Osteocyte (in vitro differentiated cells): ENCODE results near the gene LAMC2. TPM values are rescaled to one million over a fixed set of nuclear protein-coding genes. Genes with fewer than 3 reads are reported as not detected.

Source experiments
- DNase-seq: peaks from one replicate; pipeline ENCODE4 v3.0.0; 2021; ENCODE audit warnings: mixed read lengths; ENCODE audit not compliant: unreplicated experiment; ENCODE audit errors: extremely low spot score
- H3K27ac Mint-ChIP-seq: one replicate; pipeline ENCODE4 v1.8.0; 2021; ENCODE audit warnings: mild to moderate bottlenecking, mixed read lengths; ENCODE audit not compliant: unreplicated experiment
- H3K27me3 Mint-ChIP-seq: one replicate; pipeline ENCODE4 v1.8.0; 2021; ENCODE audit warnings: mixed read lengths; ENCODE audit not compliant: unreplicated experiment
- H3K36me3 Mint-ChIP-seq: one replicate; pipeline ENCODE4 v1.8.0; 2021; ENCODE audit warnings: mixed read lengths; ENCODE audit not compliant: unreplicated experiment
- H3K4me1 Mint-ChIP-seq: one replicate; pipeline ENCODE4 v1.8.0; 2021; ENCODE audit warnings: mixed read lengths; ENCODE audit not compliant: unreplicated experiment
- H3K4me3 Mint-ChIP-seq: one replicate; pipeline ENCODE4 v1.8.0; 2021; ENCODE audit warnings: mild to moderate bottlenecking, moderate library complexity, mixed read lengths; ENCODE audit not compliant: unreplicated experiment
- H3K9me3 Mint-ChIP-seq: one replicate; pipeline ENCODE4 v1.8.0; 2021; ENCODE audit warnings: mixed read lengths; ENCODE audit not compliant: unreplicated experiment
- total RNA-seq: library from RNA; stranded (reverse); gene quantifications from 2 replicates; pipeline ENCODE4 v1.2.1, GENCODE V29; 2021
- TF ChIP-seq, protein P1 (sequence below): fragments of 200-600 bp; sonication (generic); IDR thresholded peaks from 2 replicates; pipeline ENCODE4 v1.5.0; 2021; ENCODE audit warnings: antibody characterized with exemption, mild to moderate bottlenecking, moderate library complexity

Gene LAMC2
- total RNA-seq, 1 donor from 2014 or later, result 3.5 TPM

DNA sequence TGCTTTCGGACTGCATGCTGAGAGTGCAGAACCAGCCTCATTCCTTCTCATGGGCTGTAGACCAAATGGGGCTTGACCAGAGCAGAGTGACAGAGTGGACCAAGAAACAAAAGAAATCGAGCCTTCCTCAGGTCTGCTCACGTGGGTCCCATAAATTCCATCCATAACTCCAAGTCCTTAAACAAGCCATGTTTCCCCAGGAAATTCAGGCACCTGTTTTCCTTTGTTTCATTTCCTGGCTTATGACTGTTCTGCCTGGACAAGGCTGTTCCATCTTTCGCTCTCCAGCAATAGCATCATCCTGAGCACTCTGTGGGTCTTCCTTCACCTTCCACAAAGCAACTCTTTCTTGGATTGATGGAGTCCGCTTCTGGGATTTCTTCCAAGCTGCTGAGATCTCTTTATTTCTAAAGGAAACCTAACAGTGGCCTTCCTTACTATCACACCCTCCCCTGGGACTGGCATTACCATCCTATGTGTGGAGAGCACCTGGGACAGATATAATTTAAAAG lies 63.9 kb downstream of the LAMC2 start:
- peaks cover 13% of the 10 kb centered on the region for H3K9me3 Mint-ChIP-seq
- peaks cover 7% of the 10 kb centered on the region for H3K36me3 Mint-ChIP-seq
- TF ChIP-seq, protein P1, sequence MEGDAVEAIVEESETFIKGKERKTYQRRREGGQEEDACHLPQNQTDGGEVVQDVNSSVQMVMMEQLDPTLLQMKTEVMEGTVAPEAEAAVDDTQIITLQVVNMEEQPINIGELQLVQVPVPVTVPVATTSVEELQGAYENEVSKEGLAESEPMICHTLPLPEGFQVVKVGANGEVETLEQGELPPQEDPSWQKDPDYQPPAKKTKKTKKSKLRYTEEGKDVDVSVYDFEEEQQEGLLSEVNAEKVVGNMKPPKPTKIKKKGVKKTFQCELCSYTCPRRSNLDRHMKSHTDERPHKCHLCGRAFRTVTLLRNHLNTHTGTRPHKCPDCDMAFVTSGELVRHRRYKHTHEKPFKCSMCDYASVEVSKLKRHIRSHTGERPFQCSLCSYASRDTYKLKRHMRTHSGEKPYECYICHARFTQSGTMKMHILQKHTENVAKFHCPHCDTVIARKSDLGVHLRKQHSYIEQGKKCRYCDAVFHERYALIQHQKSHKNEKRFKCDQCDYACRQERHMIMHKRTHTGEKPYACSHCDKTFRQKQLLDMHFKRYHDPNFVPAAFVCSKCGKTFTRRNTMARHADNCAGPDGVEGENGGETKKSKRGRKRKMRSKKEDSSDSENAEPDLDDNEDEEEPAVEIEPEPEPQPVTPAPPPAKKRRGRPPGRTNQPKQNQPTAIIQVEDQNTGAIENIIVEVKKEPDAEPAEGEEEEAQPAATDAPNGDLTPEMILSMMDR, result no peak
- H3K27ac Mint-ChIP-seq, result no peak overlapping the region
- DNase-seq, result no peak
- no peaks in the 10 kb centered on the region for H3K27me3 Mint-ChIP-seq
- no peak overlapping the region for H3K4me3 Mint-ChIP-seq
- peaks cover 11% of the 10 kb centered on the region for H3K4me1 Mint-ChIP-seq

DNA sequence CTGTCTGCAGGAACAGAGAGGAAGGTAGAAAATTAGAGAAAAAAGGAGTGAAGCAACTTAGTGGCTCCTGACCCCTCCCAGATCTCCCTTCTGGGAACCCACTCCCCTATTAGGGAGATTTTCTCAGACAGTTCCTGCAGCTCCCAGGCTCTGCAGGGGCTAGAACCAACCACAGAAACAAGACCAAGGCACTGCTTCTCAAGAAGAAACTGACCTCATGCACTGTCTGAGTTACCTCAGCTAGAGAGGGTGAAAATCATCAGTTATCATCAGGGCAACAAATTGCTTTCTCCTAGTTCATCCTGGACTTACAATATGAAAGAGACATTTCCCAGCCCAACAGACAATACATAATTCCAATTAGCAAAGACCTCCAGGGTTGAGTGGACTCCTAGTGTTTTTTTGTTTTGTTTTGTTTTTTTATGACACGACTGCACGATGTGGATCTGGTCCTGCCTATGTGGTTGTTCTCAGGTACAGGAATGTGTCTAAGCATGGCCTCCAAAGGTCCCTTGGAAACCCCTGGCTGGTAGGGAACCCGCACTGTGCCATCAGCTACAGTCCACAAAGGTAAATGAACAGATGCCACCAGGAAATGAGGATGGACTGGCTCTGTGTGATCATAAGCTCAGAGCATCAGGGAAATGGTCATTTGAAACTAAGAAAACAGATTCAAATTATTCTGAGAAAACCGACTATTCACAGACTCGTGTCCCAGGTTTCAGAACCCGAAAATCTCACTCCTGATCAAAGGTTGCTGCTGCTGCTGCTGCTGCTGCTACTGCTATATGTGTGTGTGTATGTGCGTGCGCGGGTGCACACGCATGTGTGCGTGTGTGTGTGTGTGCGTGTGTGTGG lies 65.3 kb downstream of the LAMC2 start:
- TF ChIP-seq, protein P1, result no peak
- Mint-ChIP-seq H3K27ac (no peak overlapping the region), H3K4me1 (peaks cover 7% of the 10 kb centered on the region), H3K27me3 (no peaks in the 10 kb centered on the region), H3K4me3 (no peak overlapping the region), H3K9me3 (peaks cover 16% of the 10 kb centered on the region), H3K36me3 (peaks cover 7% of the 10 kb centered on the region)
- peak; percentile 30 for DNase-seq

DNA sequence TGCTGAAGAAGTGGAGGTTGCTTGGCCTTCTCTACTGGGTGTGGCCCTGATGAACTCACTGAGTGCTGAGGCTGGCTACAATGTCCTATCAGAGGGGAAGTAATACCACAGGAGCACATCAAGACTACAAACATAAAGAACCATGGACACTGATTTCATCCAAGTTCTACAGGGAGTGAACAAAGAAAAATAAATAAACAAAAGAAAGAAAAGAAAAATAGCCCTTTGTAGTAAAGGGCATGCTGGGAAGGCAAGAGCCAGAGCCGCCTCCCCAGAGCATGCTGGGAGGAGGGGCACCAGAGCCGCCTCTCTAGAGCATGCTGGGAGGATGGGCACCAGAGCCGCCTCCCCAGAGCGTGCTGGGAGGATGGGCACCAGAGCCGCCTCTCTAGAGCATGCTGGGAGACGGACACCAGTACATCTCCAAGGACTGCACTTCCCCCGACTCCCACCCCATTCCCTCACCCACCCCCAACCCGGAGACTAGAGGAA lies 65.9 kb downstream of the LAMC2 start:
- TF ChIP-seq, protein P1, result no peak
- no peak overlapping the region for H3K4me3 Mint-ChIP-seq
- peaks cover 16% of the 10 kb centered on the region for H3K9me3 Mint-ChIP-seq
- H3K27me3 Mint-ChIP-seq, result no peaks in the 10 kb centered on the region
- H3K4me1 Mint-ChIP-seq, result peaks cover 7% of the 10 kb centered on the region
- H3K36me3 Mint-ChIP-seq, result peaks cover 7% of the 10 kb centered on the region
- H3K27ac Mint-ChIP-seq, result no peak overlapping the region
- DNase-seq, result peak; percentile 69

DNA sequence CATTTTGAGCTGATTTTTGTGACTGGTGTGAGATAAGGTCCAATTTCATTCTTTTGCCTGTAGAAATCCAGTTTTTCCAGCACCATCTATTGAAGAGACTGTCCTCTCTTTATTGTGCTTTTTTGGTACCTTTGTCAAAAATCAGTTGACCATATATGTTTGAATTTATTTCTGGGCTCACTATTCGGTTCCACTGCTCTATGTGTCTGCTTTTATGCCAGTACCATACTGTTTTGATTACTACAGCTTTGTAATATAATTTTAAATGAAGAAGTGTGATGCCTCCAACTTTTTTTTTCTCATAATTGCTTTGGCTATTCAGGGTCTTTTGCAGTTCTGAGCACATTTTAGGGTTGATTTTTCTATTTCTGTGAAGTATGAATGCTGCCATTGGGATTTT lies 69.0 kb downstream of the LAMC2 start:
- peaks cover 6% of the 10 kb centered on the region for H3K36me3 Mint-ChIP-seq
- DNase-seq, result no peak
- no peak overlapping the region for H3K4me3 Mint-ChIP-seq
- H3K27ac Mint-ChIP-seq, result no peak overlapping the region
- TF ChIP-seq, protein P1, result no peak
- peaks cover 12% of the 10 kb centered on the region for H3K9me3 Mint-ChIP-seq
- peaks cover 4% of the 10 kb centered on the region for H3K4me1 Mint-ChIP-seq
- no peaks in the 10 kb centered on the region for H3K27me3 Mint-ChIP-seq

DNA sequence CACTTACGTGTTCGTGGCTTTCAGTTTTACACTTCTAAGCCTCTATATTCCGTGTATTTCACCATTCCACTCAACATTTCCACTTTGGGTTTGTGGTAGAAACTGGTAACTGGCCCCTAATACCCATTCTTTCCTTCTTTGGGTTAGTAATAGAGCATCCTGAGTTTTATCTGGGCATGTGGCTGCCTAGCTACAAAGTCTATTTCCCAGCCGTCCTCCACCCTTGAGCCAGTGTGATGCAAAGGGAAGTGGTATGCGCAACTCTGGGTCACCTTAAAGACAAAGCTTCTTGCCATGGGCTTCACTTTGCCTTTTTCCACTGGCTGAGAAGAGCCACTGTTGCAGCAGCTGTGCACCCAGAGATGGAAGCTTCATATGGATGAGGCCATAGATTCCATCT lies 73.9 kb downstream of the LAMC2 start:
- no peaks in the 10 kb centered on the region for H3K4me1 Mint-ChIP-seq
- no peaks in the 10 kb centered on the region for H3K27me3 Mint-ChIP-seq
- H3K4me3 Mint-ChIP-seq, result no peak overlapping the region
- no peak for DNase-seq
- H3K9me3 Mint-ChIP-seq, result peaks cover 4% of the 10 kb centered on the region
- no peak overlapping the region for H3K27ac Mint-ChIP-seq
- peaks cover under 1% of the 10 kb centered on the region for H3K36me3 Mint-ChIP-seq
- TF ChIP-seq, protein P1, result no peak
